K562 (cell line): ENCODE data around the gene WSCD2. TPM values are rescaled to one million over a fixed set of nuclear protein-coding genes. Genes with fewer than 3 reads are reported as not detected.

Source experiments
- ERF ChIP-seq: fragments of 450-650 bp; formaldehyde crosslinking; IDR thresholded peaks from 2 replicates; pipeline ENCODE4 v1.4.0; 2020; ENCODE audit warnings: mild to moderate bottlenecking, mixed read lengths
- LEF1 ChIP-seq: fragments of 450-650 bp; IDR thresholded peaks from 2 replicates; pipeline ENCODE4 v1.6.1; 2016; ENCODE audit warnings: mild to moderate bottlenecking
- MNT ChIP-seq, 2 experiments: fragments of 450-650 bp; conservative IDR thresholded peaks; 2 replicates each; pipeline ENCODE4 v1.6.1; 2017; ENCODE audit warnings: mild to moderate bottlenecking in 2 of 2, moderate library complexity in 2 of 2
- REST ChIP-seq, 2 experiments: fragments of 450-650 bp; formaldehyde crosslinking in 1 of 2; IDR thresholded peaks; 2 replicates each; pipeline versions ENCODE4 v1.4.0 to v1.6.1; 2014 to 2020; ENCODE audit warnings: mild to moderate bottlenecking in 2 of 2, borderline replicate concordance in 1 of 2, low read depth in 1 of 2
- SMARCA4 ChIP-seq: fragments of 450-650 bp; IDR thresholded peaks from 2 replicates; pipeline ENCODE4 v1.6.1; 2016
- ZNF318 ChIP-seq, 2 experiments: fragments of 450-650 bp; IDR thresholded peaks; 2 replicates each; pipeline ENCODE4 v1.6.1; 2016; ENCODE audit warnings: mild to moderate bottlenecking in 2 of 2, borderline replicate concordance in 1 of 2, low read depth in 1 of 2, moderate library complexity in 1 of 2
- ZNF512 ChIP-seq: IDR thresholded peaks from 2 replicates; pipeline ENCODE4 v1.6.1; 2016; ENCODE audit warnings: missing genetic modification characterization, missing compliant biosample characterization
- polyA plus RNA-seq, 8 experiments: library from polyadenylated mRNA; depleted of rRNA in 4 of 8; stranded (reverse) in 5 of 8; unstranded in 3 of 8; fragments of >200 nt; fragmentation: Nextera tagmentation in 2 of 8; fragmentation: Illumina TruSeq in 1 of 8; extraction: Ambion mirVana in 2 of 8; extraction: Trizol in 1 of 8; gene quantifications; 2 replicates each; pipeline versions ENCODE4 v1.2.1 to v1.2.3, GENCODE V29; 2011 to 2014; ENCODE audit warnings: inconsistent platforms in 1 of 8, missing spikeins in 1 of 8
- total RNA-seq, 7 experiments: library from RNA; depleted of rRNA in 6 of 7; stranded (reverse); fragments of >200 nt in 6 of 7; fragmentation: Illumina TruSeq in 2 of 7; extraction: Trizol in 2 of 7; gene quantifications; 2 replicates each; pipeline versions ENCODE4 v1.2.1 to v1.2.3, GENCODE V29; 2011 to 2021; ENCODE audit warnings: low replicate concordance in 1 of 7

WSCD2 gene
- total and polyA plus RNA-seq, 9 of the 15 experiments (the other 6 are each of a cell fraction or from before 2014, with no cell fraction given), result 0.72 to 14.1 (median 4.0) TPM

DNA sequence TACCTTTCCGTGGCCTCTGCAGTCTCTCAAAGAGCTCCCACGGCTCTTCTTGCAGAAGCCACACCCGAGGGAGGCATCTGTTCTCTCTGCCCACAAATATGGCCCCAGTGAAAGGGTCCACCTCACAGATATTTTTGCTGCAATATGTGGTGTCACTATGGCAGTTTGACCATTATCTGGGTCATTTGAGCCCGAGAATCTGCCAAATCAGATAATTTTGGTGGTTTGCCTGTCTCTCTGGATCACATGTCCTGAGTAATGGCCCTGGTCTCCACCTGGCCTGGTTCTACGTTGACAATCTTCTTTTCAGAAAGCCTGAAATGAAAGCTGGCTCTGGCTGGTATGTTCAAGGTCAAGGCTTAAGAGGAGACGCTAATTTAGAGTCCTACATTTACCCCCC, 5.7 kb upstream of the WSCD2 start (continued):
- TF ChIP-seq REST (IDR thresholded peaks at IDR 0.05; ENCODE audit: borderline replicate concordance) (peak; percentile 80), REST (CRISPR knock-in tag; IDR thresholded peaks at IDR 0.05; ENCODE audit: low read depth) (no peak), MNT (conservative IDR thresholded peaks at IDR 0.05) (peak in 1 of 2 experiments; percentile 54; a peak in 2 of 4 replicates), LEF1 (peak; percentile 72), ZNF512 (tag) (no peak), ERF (CRISPR knock-in tag) (0 out of 2 replicates have a peak, but pooled peaks have one; percentile 12), ZNF318 (IDR thresholded peaks at IDR 0.05; ENCODE audit: borderline replicate concordance in 1 of 2, low read depth in 1 of 2) (peak in 1 of 2 experiments; percentile 71; a peak in 1 of 4 replicates), SMARCA4 (peak; percentile 86)
